SH-SY5Y (cell line): ENCODE results near the gene ZNF880.

ENCODE experiments used
- GATA2 ChIP-seq: IDR thresholded peaks from 2 replicates; pipeline ENCODE4 v1.6.1; 2011; ENCODE audit warnings: mild to moderate bottlenecking, low read depth, low read length
- GATA3 ChIP-seq: IDR thresholded peaks from 2 replicates; pipeline ENCODE4 v1.6.1; 2011; ENCODE audit warnings: low read depth, mild to moderate bottlenecking, low read length, moderate library complexity

DNA sequence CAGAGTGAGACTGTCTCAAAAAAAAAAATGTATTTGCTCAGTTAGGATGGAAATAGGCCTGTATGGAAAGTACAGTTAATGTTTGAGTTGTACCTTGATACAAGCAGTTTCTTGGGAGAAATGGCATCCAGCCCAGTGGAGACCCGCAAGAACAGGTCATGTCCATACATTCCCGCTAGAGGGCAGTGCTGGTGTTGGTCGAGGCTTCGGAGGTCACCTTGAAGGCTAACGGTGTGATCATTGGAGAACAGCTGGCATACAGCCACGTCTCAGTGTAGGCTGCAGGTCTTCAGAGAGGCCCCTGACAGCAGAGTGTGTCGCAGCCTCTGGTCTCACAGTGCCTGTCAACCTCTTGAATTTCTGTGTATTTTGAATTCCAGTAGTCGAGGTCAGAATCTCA, 26.2 kb upstream of the ZNF880 start:
- TF ChIP-seq GATA2 (no peak), GATA3 (no peak)
